ENCODE data around the gene CAPZB. TPM values are rescaled to one million over a fixed set of nuclear protein-coding genes. Genes with fewer than 3 reads are reported as not detected.

Gene CAPZB
- total RNA-seq, 1 donor from 2014 or later, result 326 TPM

DNA sequence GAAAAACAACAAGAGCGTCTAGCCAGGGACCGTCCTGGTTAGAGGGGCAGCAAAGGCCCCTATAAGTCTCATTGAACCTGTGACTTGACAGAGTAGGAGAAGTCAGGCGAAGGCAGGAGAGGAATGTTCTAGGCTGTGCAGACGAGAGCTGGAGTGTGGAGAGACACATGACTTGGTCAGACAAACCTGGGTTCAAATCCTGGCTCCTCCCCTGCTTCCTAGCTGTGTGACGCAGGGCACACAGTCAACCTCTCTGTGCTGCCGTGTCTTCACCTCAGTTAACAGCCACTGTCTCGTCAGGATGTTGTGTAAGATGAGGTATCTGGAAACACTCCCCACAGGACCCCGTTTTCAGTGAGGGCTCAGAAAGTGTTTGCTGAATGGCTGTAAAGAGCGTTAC lies 157.6 kb downstream of the CAPZB start:
- Mint-ChIP-seq H3K27me3 (ENCODE audit: unreplicated experiment) (peaks cover 5% of the 10 kb centered on the region), H3K36me3 (ENCODE audit: unreplicated experiment) (peaks cover 4% of the 10 kb centered on the region), H3K4me1 (ENCODE audit: low read depth, unreplicated experiment) (peaks cover 12% of the 10 kb centered on the region), H3K27ac (ENCODE audit: unreplicated experiment) (peak overlapping the region; percentile 48), H3K4me3 (ENCODE audit: unreplicated experiment) (no peak overlapping the region), H3K9me3 (ENCODE audit: unreplicated experiment) (peaks cover 6% of the 10 kb centered on the region)
- TF ChIP-seq CTCF (IDR thresholded peaks at IDR 0.05; ENCODE audit: partially characterized antibody, unreplicated experiment), result no peak
- DNase-seq, result no peak

DNA sequence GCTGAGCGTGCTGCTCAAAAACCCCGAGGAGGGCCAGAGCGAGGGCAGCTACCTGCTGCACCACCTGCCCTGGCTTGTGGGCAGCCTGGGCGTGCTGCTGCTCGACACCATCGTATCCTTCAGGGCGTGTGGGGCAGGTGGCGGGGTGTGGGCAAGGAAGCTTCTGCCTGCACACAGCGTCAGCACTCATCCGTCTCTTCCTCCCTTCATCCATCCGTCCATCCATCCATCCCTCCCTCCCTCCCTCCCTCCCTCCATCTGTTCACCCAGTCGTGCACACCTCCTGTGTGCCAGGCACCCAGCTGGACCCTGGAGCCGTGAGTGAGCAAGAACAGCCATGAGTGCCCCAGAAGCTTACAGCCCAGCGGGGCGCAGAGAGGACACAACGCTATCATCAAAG lies 158.0 kb downstream of the CAPZB start:
- peaks cover 7% of the 10 kb centered on the region for H3K27me3 Mint-ChIP-seq (ENCODE audit: unreplicated experiment)
- TF ChIP-seq CTCF (IDR thresholded peaks at IDR 0.05; ENCODE audit: partially characterized antibody, unreplicated experiment), result no peak
- H3K4me1 Mint-ChIP-seq (ENCODE audit: low read depth, unreplicated experiment), result peaks cover 12% of the 10 kb centered on the region
- peaks cover 8% of the 10 kb centered on the region for H3K9me3 Mint-ChIP-seq (ENCODE audit: unreplicated experiment)
- DNase-seq, result no peak
- peak overlapping the region; percentile 48 for H3K27ac Mint-ChIP-seq (ENCODE audit: unreplicated experiment)
- peaks cover 4% of the 10 kb centered on the region for H3K36me3 Mint-ChIP-seq (ENCODE audit: unreplicated experiment)
- no peak overlapping the region for H3K4me3 Mint-ChIP-seq (ENCODE audit: unreplicated experiment)

GRCh38 chr1:19326748-19327065 lies 158.6 kb downstream of the CAPZB start:
- no peak for DNase-seq
- Mint-ChIP-seq H3K36me3 (ENCODE audit: unreplicated experiment) (peaks cover 4% of the 10 kb centered on the region), H3K4me1 (ENCODE audit: low read depth, unreplicated experiment) (peaks cover 7% of the 10 kb centered on the region), H3K4me3 (ENCODE audit: unreplicated experiment) (no peak overlapping the region), H3K27me3 (ENCODE audit: unreplicated experiment) (peaks cover 7% of the 10 kb centered on the region), H3K27ac (ENCODE audit: unreplicated experiment) (no peak overlapping the region), H3K9me3 (ENCODE audit: unreplicated experiment) (peaks cover 8% of the 10 kb centered on the region)
- TF ChIP-seq CTCF (IDR thresholded peaks at IDR 0.05; ENCODE audit: partially characterized antibody, unreplicated experiment), result no peak

GRCh38 chr1:19325958-19326747 lies 159.2 kb downstream of the CAPZB start:
- peaks cover 4% of the 10 kb centered on the region for H3K36me3 Mint-ChIP-seq (ENCODE audit: unreplicated experiment)
- no peak overlapping the region for H3K4me3 Mint-ChIP-seq (ENCODE audit: unreplicated experiment)
- H3K27me3 Mint-ChIP-seq (ENCODE audit: unreplicated experiment), result peaks cover 9% of the 10 kb centered on the region
- H3K9me3 Mint-ChIP-seq (ENCODE audit: unreplicated experiment), result peaks cover 8% of the 10 kb centered on the region
- no peak for DNase-seq
- no peak for TF ChIP-seq CTCF (IDR thresholded peaks at IDR 0.05; ENCODE audit: partially characterized antibody, unreplicated experiment)
- peaks cover 7% of the 10 kb centered on the region for H3K4me1 Mint-ChIP-seq (ENCODE audit: low read depth, unreplicated experiment)
- no peak overlapping the region for H3K27ac Mint-ChIP-seq (ENCODE audit: unreplicated experiment)

- H3K27me3 Mint-ChIP-seq (ENCODE audit: unreplicated experiment), result peaks cover 9% of the 10 kb centered on the region
- DNase-seq, result no peak
- no peak for TF ChIP-seq CTCF (IDR thresholded peaks at IDR 0.05; ENCODE audit: partially characterized antibody, unreplicated experiment)
- H3K4me1 Mint-ChIP-seq (ENCODE audit: low read depth, unreplicated experiment), result peaks cover 6% of the 10 kb centered on the region
- H3K9me3 Mint-ChIP-seq (ENCODE audit: unreplicated experiment), result peaks cover 6% of the 10 kb centered on the region
- H3K4me3 Mint-ChIP-seq (ENCODE audit: unreplicated experiment), result no peak overlapping the region
- peaks cover 4% of the 10 kb centered on the region for H3K36me3 Mint-ChIP-seq (ENCODE audit: unreplicated experiment)
- H3K27ac Mint-ChIP-seq (ENCODE audit: unreplicated experiment), result no peak overlapping the region
Observed at GRCh38 chr1:19325368-19325957, 159.9 kb downstream of the CAPZB start.
